Adrenal gland (tissue), 12 donors: Measurements from ENCODE around the gene UGT1A10. TPM values are rescaled to one million over a fixed set of nuclear protein-coding genes. Genes with fewer than 3 reads are reported as not detected.

Source experiments
- DNase-seq, 7 donors: peaks; one replicate each; pipeline ENCODE4 v3.0.0-alpha.2; 2019 to 2020
- H3K27ac ChIP-seq, 5 donors: fragments of 200-600 bp; sonication (generic) in 4 of 5; 1 replicate in 3 of 5; 2 replicates in 2 of 5; pipeline versions ENCODE4 v1.5.1 to v1.8.0; 2016 to 2020; ENCODE audit warnings: mild to moderate bottlenecking in 1 of 5
- H3K27me3 ChIP-seq: fragments of 200-600 bp; 2 replicates; pipeline ENCODE4 v1.8.0; 2021
- H3K36me3 ChIP-seq, 2 donors: fragments of 200-600 bp; replicated peaks in 1 of 2; 1 replicate in 1 of 2; 2 replicates in 1 of 2; pipeline versions ENCODE4 v1.5.1 to v1.8.0; 2018 to 2022
- H3K4me1 ChIP-seq, 2 donors: fragments of 200-600 bp; replicated peaks in 1 of 2; 1 replicate in 1 of 2; 2 replicates in 1 of 2; pipeline versions ENCODE4 v1.5.1 to v1.8.0; 2018 to 2021
- H3K4me3 ChIP-seq, 4 donors: fragments of 200-600 bp; sonication (generic) in 3 of 4; one replicate each; pipeline ENCODE4 v1.5.1; 2016 to 2018
- H3K9me3 ChIP-seq, 3 donors: fragments of 200-600 bp; sonication (generic) in 1 of 3; replicated peaks in 1 of 3; 1 replicate in 2 of 3; 2 replicates in 1 of 3; pipeline versions ENCODE4 v1.5.1 to v1.8.0; 2016 to 2021
- POLR2A ChIP-seq, 2 donors: fragments of 450-650 bp; IDR thresholded peaks; one replicate each; pipeline ENCODE4 v1.6.1; 2017; ENCODE audit warnings: antibody characterized with exemption in 2 of 2, mild to moderate bottlenecking in 2 of 2, moderate library complexity in 1 of 2
- WGBS, 4 donors: extraction: QIAGEN DNeasy Blood & Tissue Kit in 2 of 4; methylation state at CpG; one replicate each; pipeline versions ENCODE4 v1.1.5 to v1.1.7; 2013 to 2017; 5-methylcytosine and 5-hydroxymethylcytosine counted together
- intact Hi-C, 2 donors: fragments of 100-400 bp; cut with DNase I; formaldehyde crosslinking; loops; one replicate each; pipeline versions ENCODE4 v1.14.1 to v1.15.0; 2022 to 2023
- polyA plus RNA-seq, 3 donors: library from polyadenylated mRNA; stranded (reverse); fragments of 200-250 nt in 2 of 3; fragments of 350-450 nt in 1 of 3; fragmentation: Illumina TruSeq in 1 of 3; extraction: RNeasy Lipid Tissue Mini Kit (QIAGEN cat#74804) in 1 of 3; gene quantifications; one replicate each; pipeline ENCODE4 v1.2.3, GENCODE V29; 2013 to 2014
- total RNA-seq, 9 donors: library from RNA; depleted of rRNA in 4 of 9; stranded (reverse); fragments of >200 nt in 4 of 9; fragments of 120-200 nt in 1 of 9; fragmentation: NEBNext Ultra II Directional in 1 of 9; extraction: Animal tissue kit (Norgen Biotek cat#: 25700) in 1 of 9; gene quantifications; one replicate each; pipeline versions ENCODE4 v1.1.0 to v1.2.4, GENCODE V29; 2013 to 2023
- TF ChIP-seq, protein P1 (sequence below), 6 experiments: fragments of 450-650 bp in 4 of 6; fragments of 200-600 bp in 2 of 6; sonication (generic) in 1 of 6; IDR thresholded peaks; 1 replicate in 5 of 6; 2 replicates in 1 of 6; pipeline versions ENCODE4 v1.5.1 to v1.8.0; 2016 to 2021; ENCODE audit warnings: antibody characterized with exemption in 6 of 6, mild to moderate bottlenecking in 2 of 6, moderate library complexity in 1 of 6
- donor health status: healthy with polysubstance abuse.
- donor health status: Bipolar disorder and iron deficiency.
- donor health status: DM: yes; HTN: yes; CAD: no.
- donor health status: DM: no; HTN: no; CAD: no.
- donor health status: DM: no; HTN: no; CAD: no.
- donor health status: DM: yes; HTN: yes; CAD: no.

Gene UGT1A10
- total and polyA plus RNA-seq, 12 donors = not detected

DNA sequence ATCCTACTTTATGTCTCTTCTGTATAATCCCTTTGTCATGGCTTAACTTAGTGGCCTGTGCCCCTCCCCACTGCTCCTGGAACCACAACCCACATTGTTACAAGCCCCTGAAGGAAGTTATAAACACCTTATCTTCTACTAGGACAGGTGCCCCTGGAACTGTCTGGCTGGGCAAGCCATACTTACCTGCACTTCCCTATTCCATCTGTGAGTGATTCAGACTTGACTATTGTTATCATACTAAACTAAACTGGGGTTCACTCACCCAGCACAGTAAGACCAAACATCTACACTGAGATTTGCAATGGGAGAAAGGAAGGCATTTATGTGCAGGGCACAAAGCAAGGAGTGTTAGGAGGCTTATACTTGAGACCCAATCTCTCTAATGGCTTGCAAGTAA is 52.8 kb downstream of the UGT1A10 start:
- H3K36me3 ChIP-seq = no peaks in the 10 kb centered on the region
- no peak overlapping the region for H3K27ac ChIP-seq
- H3K9me3 ChIP-seq = no peaks in the 10 kb centered on the region
- H3K27me3 ChIP-seq = no peaks in the 10 kb centered on the region
- DNase-seq = no peak
- H3K4me3 ChIP-seq = no peak overlapping the region
- no peak for TF ChIP-seq POLR2A (IDR thresholded peaks at IDR 0.05)
- TF ChIP-seq, protein P1, sequence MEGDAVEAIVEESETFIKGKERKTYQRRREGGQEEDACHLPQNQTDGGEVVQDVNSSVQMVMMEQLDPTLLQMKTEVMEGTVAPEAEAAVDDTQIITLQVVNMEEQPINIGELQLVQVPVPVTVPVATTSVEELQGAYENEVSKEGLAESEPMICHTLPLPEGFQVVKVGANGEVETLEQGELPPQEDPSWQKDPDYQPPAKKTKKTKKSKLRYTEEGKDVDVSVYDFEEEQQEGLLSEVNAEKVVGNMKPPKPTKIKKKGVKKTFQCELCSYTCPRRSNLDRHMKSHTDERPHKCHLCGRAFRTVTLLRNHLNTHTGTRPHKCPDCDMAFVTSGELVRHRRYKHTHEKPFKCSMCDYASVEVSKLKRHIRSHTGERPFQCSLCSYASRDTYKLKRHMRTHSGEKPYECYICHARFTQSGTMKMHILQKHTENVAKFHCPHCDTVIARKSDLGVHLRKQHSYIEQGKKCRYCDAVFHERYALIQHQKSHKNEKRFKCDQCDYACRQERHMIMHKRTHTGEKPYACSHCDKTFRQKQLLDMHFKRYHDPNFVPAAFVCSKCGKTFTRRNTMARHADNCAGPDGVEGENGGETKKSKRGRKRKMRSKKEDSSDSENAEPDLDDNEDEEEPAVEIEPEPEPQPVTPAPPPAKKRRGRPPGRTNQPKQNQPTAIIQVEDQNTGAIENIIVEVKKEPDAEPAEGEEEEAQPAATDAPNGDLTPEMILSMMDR (IDR thresholded peaks at IDR 0.05) = no peak
- H3K4me1 ChIP-seq = no peaks in the 10 kb centered on the region
- intact Hi-C loops = no loop called here

DNA sequence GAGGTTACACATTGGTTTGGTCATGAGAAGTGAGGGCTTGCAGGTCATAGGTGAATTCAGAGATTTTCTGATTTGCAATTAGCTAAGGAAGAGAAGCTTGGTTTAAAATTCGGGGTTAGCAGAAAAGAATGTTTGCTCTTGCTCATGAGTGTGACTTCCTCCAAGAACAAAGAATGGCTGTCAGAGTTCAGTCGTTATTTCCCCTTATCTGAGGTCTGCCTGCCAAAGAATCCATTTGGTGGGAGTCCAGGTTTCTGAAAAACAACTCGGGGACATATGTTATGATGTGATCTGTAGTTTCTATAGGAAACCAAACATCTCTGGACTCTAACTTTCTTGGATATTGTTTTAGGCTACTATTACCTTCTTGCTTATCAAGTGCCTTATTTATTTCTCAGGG is 53.3 kb downstream of the UGT1A10 start:
- Histone ChIP-seq H3K27me3 (no peaks in the 10 kb centered on the region), H3K36me3 (no peaks in the 10 kb centered on the region), H3K9me3 (no peaks in the 10 kb centered on the region), H3K4me3 (no peak overlapping the region), H3K4me1 (no peaks in the 10 kb centered on the region), H3K27ac (no peak overlapping the region)
- intact Hi-C loops = no loop called here
- WGBS, 4 donors = 18 to 27% (median 24%) methylated on average over 3 of the region's 3 CpGs
- DNase-seq = no peak
- TF ChIP-seq, protein P1 (IDR thresholded peaks at IDR 0.05) = no peak
- no peak for TF ChIP-seq POLR2A (IDR thresholded peaks at IDR 0.05)

DNA sequence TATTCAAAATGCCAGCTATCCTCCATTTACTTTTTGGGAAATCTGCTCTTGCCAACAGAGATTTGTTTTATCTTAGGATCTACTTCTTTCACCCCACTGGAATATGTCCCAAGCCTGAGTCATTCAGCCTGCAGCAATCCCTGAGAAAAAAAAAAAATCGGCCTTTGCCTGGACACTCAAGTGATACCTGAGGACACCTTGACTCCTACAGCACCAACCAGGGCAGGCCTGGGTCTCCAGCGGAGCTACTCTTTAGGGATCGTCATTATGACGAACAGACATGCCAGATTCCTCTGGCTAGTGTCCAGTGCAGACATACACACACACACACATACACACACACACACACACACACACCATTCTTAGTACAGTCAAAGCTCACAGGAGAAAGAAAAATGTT is 54.2 kb downstream of the UGT1A10 start:
- 55 to 62% (median 60%) methylated on average over 4 of the region's 4 CpGs for WGBS, 4 donors
- Histone ChIP-seq H3K4me3 (no peak overlapping the region), H3K27me3 (no peaks in the 10 kb centered on the region), H3K9me3 (no peaks in the 10 kb centered on the region), H3K4me1 (no peaks in the 10 kb centered on the region), H3K36me3 (no peaks in the 10 kb centered on the region), H3K27ac (no peak overlapping the region)
- DNase-seq = peak in 3 of 7 donors; percentile 12 to 28 (median 23)
- intact Hi-C loops = no loop called here
- TF ChIP-seq, protein P1 (IDR thresholded peaks at IDR 0.05) = no peak
- no peak for TF ChIP-seq POLR2A (IDR thresholded peaks at IDR 0.05)

DNA sequence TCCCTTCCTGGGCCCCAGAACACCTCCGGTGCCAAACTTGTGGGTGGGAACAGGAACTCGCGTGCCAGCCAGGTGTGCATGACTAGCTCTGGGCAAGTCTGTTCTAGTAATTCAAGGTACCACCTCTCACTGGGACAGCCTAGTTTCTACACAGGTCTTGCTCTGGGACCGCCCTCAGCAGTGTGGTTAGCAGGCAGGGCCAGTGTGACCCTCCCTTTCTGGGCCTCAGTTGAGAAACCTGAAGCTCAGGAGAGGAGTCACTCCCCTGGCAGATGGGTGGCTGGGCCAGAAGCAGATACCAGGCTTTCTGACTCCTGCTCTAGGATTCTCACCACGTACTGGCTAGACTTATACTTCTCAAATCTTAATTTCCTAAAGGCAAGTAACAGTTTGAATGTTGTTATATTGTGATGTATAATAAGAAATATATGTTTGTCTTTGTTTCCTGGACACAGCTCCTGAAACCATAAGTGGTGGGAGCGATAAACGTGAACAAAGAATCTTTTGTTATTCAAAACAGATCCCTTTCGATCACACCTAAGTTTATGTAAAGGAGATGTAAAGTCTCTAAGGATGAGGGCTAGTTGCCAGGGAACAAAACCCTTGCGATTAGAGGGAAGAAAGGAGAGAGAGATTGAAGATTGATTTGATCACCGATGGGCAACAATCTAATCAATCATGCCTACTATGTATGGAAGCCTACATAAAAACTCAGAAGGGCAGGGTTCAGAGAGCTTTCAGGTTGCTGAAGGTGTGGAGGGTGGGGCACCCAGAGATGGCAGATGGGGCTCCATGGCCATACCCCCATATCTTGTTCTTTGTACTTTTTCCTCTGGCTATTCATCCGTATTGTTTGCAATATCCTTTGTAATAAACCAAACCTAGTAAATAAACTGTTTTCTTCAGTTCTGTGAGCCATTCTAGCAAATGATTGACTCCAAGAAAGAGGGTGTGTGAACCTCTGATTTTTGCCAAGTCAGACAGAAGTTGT is 55.5 kb downstream of the UGT1A10 start:
- H3K9me3 ChIP-seq = no peaks in the 10 kb centered on the region
- intact Hi-C loops = no loop called here
- no peaks in the 10 kb centered on the region for H3K4me1 ChIP-seq
- no peak overlapping the region for H3K27ac ChIP-seq
- WGBS, 4 donors = 80 to 84% (median 81%) methylated on average over 10 to 11 of the region's 11 CpGs
- no peaks in the 10 kb centered on the region for H3K27me3 ChIP-seq
- no peaks in the 10 kb centered on the region for H3K36me3 ChIP-seq
- DNase-seq = no peak
- TF ChIP-seq, protein P1 (IDR thresholded peaks at IDR 0.05) = no peak
- TF ChIP-seq POLR2A (IDR thresholded peaks at IDR 0.05) = no peak
- no peak overlapping the region for H3K4me3 ChIP-seq
